Ecto neural progenitor cell (in vitro differentiated cells): Measurements from ENCODE around the gene ACAD10.
"Not testable (repeated sequence)": the region's sequence is repeated elsewhere in the genome, so short reads cannot be mapped to it uniquely, and the experiment has no call there.

Experiments
- DNase-seq: peaks from one replicate; pipeline ENCODE4 v3.0.0-alpha.2; 2018; ENCODE audit warnings: low spot score

Gene ACAD10

GRCh38 chr12:111753144-111753881 is 67.5 kb downstream of the ACAD10 start:
- peak; percentile 84 for DNase-seq

GRCh38 chr12:111754671-111755070 is 68.8 kb downstream of the ACAD10 start:
- no peak for DNase-seq

GRCh38 chr12:111756196-111756595 is 70.3 kb downstream of the ACAD10 start:
- DNase-seq = no peak

- DNase-seq = no peak
These were observed 70.8 kb downstream of the ACAD10 start for GRCh38 chr12:111756681-111757080.

- DNase-seq = no peak
These were observed 71.7 kb downstream of the ACAD10 start for GRCh38 chr12:111757361-111758119.

- DNase-seq = no peak
These were observed 72.3 kb downstream of the ACAD10 start for GRCh38 chr12:111758120-111758561.

GRCh38 chr12:111759271-111759670 is 73.4 kb downstream of the ACAD10 start:
- no peak for DNase-seq

GRCh38 chr12:111759991-111760390 is 74.1 kb downstream of the ACAD10 start:
- no peak for DNase-seq

- DNase-seq = no peak
These were observed 75.2 kb downstream of the ACAD10 start for GRCh38 chr12:111761099-111761498.

DNA sequence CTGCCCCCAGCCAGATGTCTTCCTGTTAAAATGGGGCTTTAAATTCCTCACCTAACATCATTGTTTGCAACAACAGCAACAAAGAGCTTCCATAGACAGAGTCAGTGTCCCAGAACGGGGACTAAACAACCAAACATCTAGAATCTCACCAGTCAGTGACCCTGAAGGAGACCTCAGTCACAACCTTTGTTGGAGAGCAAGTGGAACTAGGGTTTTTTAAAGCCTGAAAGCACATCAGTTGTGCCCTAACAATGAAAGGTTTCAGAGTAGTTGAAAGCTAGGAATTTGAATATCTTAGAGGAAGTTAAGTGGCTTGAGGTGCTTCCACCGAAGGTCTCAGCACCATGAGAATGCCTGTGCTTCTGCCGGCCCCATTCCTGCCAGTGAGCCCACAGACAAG is 75.9 kb downstream of the ACAD10 start:
- DNase-seq = no peak

- not testable (repeated sequence) for DNase-seq
These were observed 77.7 kb downstream of the ACAD10 start for GRCh38 chr12:111763552-111763951.

- DNase-seq = no peak
These were observed 78.4 kb downstream of the ACAD10 start for GRCh38 chr12:111764120-111764821.

DNA sequence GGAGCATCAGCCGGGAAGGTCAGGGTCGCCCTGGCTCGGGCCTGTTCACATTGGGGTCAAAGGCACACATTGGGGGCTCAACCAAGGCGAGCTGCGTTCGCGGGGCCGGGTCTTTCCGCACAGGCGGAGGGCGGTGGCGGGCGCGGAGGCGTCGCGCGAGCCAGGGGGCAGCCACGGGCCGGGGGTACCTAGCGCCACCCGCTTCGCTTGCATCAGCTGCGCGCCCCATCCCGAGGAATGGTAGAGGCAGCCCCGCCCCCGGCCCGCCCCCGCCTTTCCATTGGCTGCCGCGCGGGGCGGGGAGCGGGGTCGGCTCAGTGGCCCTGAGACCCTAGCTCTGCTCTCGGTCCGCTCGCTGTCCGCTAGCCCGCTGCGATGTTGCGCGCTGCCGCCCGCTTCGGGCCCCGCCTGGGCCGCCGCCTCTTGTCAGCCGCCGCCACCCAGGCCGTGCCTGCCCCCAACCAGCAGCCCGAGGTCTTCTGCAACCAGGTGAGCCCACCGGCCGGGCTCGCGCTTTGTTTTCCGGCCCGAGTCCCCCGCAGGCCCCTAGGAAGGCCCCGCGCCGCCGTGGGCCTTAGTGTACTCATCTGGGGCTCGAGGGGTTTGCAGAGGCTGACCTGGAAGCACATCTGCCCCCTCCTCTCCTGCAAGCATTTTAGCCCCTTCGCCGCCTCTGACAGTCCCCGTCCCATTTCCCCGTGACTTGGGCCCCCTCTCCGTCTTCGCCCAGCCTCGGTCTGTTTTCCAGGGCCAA is 80.9 kb downstream of the ACAD10 start, which contains the start of gene ALDH2:
Gene ALDH2, plus strand, starts transcription at position 326 of the 754 bp plus-strand sequence. Its CDS starts 50 bp downstream, at position 376.
- DNase-seq = peak; percentile 95

DNA sequence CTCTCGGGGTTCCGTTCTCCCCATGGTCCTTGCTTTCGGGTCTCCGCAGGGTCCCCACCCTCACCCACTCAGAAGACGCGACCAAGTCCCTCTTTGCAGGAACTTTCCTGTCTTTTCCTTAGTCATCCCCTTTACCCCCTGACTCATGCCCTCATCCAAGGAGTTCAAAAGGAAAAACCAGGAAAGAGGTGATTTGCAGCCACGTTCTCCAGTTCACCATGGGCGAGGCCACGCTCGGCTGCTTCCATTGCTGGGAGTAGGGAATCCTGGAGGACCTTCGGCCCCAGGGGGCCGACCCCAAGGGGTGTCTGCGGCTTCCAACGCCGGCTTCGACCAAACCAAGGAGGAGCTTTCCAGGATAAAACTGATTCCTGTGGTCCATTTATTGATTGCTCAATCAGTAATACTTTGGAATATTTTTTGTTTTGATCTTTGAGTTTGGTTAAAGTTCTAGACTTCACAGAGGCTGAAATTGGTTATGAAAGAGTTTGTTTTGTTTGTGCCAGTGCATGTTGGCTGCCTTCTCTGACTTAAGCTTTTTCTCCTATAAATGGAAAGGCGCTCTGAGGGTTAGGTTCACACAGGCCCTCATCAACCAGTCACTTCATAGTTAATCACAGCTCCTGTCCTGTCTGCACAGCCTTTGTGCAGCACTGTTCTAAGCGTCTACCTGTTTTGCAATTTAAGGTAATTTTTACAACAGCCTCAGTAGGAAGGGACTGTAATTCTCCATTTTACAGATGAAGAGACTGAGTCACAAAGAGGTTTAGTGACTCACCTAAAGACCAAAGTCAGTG is 81.7 kb downstream of the ACAD10 start:
- DNase-seq = peak; percentile 66

- no peak for DNase-seq
These were observed 82.5 kb downstream of the ACAD10 start for GRCh38 chr12:111768159-111768895.

DNA sequence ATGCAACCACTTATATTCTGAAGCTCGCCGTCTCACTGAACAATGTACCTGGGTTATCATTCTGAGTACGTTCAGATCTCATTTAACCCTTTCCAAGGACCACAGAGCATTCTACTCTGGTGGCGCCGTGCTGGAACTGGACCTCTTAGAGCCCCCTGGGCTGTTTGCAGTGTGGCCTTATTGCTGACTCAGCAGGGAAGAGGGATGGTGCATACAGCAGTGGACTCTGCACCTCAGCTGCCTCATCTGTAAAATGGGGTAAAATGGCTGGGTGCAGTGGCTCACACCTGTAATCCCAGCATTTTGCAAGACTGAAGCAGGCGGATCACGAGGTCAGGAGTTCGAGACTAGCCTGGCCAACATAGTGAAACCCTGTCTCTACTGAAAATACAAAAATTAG is 83.7 kb downstream of the ACAD10 start:
- DNase-seq = no peak

DNA sequence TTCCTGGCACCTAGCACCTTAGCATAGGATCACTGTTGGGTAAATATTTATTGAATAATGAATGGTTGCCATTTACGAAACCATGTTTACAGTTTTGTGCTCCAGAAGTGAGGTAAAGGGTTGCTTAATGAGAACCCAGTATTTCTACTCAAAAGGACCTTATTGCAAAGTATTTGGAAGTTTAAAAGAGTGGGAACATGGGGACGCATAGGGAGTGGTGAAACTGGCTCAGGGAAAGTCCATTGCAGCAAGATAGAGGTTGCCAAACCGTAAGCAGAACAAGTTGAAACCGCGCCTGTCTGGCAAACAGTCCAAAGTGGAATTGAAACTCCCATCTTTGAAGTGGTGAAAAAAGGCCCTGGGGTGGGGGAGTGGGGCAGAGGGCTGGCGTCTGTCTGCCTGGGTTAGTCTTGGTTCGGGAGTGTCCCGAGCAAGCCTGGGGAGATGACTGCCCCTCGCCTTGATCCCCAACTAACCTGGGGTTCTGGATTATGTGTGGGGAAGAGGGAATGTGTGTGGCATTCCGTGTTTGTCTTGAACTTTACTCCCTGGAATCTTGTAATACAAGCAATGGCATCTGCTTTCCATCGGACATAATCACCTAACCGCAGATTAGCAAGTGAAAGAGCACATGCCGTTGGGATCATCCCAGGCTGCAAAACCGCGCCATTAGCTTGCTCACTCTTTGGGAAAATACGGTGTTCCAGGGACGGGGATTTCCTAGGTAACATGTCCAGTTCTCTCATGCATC is 88.1 kb downstream of the ACAD10 start:
- no peak for DNase-seq

DNA sequence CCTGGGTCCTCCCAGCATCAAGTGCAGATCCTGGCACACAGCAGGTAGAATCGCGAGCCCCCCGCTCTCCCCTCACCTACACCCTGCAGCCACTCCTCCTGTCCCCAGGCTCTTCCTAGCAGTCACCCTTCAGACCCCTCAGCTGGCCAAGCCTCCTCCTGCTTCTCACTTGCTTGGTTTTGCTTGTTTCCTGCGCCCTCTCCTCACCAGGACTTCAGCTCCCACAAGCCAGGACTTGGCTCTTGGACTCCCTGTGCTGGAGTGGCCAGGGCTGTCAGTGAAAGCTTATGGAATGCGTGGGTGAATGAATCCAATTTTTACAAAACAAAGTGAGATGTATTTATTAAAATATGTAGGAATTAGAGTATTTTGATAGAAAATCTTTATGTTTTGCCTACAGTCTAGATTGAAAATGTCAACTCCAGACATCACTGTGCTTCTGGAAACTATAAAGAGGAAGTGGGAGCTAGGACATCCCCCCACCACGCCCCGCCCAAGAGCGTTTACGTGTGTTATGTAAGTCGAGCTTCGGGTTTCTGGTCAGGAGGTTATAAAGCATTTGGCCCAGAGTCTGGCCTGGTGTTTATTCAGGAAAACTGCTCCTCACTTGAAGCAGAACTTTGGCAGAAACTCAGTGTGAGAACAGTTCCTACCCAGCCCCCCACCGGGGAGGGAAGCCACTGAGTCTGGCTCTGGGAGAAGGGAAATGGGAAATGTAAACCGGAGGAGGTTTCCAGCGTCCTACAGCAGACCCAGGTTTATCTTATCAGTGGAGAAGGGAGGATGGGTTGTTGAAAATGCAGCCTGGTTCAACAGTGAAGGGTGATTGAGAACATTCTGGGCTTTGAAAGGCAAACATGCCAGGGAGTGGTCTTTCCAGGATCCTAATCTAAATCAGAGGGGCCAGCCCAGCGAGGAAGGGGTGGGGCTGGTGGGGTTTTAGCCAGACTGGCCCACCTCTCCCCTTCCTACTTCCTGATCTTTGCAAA is 89.6 kb downstream of the ACAD10 start:
- DNase-seq = no peak
